GM21529 (cell line): ENCODE results near the gene CD2.
"Not testable (repeated sequence)": the region's sequence is repeated elsewhere in the genome, so short reads cannot be mapped to it uniquely, and the experiment has no call there.

ENCODE experiments used
- ATAC-seq: cut with Tn5 transposase; IDR thresholded peaks from one replicate; pipeline ENCODE4 v1.9.1; 2021; ENCODE audit not compliant: unreplicated experiment

CD2 gene

GRCh38 chr1:116731439-116731838 is 22.8 kb upstream of the CD2 start:
- no peak for ATAC-seq

- ATAC-seq: no peak
Observed at GRCh38 chr1:116732726-116733125, 21.5 kb upstream of the CD2 start.

GRCh38 chr1:116733476-116734365 is 20.5 kb upstream of the CD2 start:
- no peak for ATAC-seq

GRCh38 chr1:116735246-116735645 is 19.0 kb upstream of the CD2 start:
- ATAC-seq: no peak

DNA sequence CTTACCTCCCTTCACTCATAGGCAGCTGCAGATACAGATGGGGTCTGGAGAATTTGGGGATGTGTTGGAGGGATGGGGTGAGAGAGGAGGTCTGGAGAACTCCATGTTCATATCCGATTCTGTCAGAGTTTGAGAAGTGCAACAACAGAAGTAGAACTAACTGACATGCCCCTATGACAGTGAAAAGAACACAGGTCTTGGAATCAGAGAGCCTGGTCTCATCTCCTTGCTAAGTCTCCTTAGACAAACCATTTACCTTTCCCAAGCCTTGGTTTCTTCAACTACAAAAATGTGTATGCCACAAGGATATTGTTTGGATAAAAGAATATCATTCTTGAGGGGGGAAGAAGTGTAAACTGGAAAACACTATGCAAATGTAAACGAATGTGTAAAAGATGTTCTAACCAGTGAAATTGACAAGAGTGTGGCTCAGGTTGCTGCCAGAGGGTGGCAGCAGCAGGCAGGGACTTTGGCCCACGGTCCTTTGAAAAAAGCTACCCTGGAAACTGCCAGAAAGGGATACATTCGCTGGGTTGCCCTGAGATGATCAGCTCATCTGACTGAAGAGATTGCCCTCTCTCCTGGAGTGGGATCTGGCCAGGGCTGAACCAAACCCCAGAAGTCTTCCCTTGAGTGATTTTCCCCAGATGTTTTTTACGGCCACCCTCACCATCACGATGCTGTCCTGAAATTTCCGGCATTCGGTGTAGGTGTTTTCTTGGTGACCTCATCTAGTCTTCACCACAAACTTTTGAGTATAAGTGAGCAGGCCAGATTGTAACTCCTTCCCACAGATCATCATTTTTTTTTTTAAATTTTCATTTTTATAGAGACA is 17.0 kb upstream of the CD2 start:
- peak; percentile 44 for ATAC-seq

DNA sequence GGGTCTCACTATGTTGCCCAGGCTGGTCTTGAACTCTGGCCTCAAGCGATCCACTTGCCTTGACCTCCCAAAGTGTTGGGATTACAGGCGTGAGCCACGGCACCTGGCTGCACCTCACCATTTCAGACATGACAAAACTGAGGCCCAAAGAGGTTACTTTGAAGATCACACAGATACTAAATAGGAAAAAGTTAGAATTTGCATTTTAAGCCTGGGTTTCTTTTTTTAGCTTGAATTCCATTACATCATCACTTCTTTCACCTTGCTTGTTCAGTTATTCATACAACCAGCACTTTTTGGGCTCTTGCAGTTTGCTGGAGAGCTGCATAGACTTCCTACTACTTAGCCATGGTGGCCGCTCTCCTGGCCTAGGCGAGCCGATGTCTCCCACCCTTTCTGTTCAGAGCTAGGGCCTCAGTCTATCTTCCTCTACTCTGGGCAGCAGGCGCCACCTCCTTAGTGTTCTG is 16.3 kb upstream of the CD2 start:
- peak; percentile 44 for ATAC-seq

DNA sequence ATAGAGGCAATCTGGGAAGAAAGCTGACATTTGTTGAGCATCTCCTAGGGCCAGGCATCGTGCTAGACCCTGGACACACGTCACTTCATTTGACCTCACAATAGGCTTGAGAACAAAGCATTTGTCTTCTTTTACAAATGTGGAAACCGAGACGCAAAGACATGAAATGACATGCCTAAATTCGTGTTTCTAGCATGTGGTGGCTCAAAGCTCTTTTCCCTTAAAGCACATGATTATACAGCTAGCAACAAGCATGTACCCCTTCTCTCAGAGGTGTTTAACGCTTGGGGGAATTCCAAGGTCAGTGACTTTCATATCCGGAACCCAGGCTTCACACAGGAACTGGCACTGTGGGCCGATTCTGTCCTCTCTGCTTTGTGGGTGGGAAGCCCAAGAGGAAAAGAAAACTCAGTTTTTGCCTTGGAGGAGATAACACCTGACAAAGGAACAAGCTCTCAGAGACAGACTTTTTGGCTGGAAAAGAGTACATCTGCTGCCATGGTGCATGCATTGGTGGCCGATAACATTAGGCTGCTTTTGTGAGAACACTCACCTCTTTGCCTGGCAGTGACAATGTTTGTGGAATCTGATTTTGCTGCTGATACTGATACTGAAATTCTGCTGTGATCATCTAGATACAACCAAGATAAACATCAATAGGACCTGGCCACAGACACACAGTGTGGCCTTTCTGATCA is 15.4 kb upstream of the CD2 start:
- ATAC-seq: peak; percentile 57

GRCh38 chr1:116739371-116740012 is 14.7 kb upstream of the CD2 start:
- ATAC-seq: no peak

GRCh38 chr1:116740296-116740695 is 13.9 kb upstream of the CD2 start:
- no peak for ATAC-seq

GRCh38 chr1:116740746-116741145 is 13.5 kb upstream of the CD2 start:
- no peak for ATAC-seq

DNA sequence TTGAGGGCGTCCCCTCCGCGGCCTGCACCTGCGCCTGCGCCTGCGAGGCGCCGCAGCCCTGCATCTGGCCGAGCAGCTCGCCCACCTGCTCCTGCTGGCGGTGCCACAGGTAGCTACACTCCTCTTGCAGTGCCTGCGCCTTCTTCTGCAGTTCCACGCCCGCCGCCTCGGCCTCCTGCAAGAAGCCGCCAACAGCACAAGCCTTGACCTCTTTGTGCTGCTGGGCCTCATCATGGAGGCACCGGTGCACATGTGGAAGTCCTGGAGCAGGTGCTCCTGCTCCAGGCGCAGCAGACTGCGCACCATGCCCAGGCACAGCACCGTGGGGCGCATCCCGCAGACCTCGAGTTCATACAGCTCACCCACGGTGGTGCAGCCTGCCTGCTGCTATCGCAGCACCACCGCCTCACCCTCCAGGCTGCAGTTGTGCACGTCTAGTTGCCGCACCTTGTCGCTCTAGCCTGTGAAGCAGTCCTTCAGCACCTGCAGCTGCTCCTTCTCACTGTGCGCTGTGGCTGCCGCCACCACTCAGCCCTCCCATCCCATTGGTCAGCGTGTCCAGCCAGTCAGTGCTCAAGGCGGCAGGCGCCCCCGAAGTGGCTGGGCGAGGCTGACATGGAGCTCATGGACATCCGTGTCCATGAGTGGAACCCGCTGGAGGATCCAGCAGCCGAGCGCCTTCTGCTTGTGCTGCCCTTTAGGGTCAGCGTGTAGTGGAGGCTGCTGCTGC is 12.2 kb upstream of the CD2 start:
- ATAC-seq: no peak

- ATAC-seq: no peak
Observed at GRCh38 chr1:116743535-116743934, 10.7 kb upstream of the CD2 start.

DNA sequence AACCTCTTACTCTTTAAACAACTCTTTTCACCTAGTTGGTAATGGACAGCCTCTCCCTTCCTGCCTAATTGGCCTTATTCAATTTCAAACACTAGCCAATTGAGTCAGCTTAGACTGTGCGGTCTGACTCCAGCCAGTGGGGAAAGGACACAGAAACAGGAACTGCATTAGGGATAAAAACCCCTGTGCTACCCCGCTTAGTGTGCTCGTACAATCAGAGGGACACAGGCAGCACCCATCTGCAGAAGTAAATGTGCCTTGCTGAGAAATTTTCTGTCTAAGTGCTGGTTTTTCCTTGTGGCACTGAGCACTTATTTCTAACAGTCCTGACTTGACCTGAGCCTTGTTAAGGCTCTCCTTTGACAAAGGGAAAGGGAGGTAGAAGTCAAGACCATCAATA is 6.0 kb upstream of the CD2 start:
- ATAC-seq: no peak

DNA sequence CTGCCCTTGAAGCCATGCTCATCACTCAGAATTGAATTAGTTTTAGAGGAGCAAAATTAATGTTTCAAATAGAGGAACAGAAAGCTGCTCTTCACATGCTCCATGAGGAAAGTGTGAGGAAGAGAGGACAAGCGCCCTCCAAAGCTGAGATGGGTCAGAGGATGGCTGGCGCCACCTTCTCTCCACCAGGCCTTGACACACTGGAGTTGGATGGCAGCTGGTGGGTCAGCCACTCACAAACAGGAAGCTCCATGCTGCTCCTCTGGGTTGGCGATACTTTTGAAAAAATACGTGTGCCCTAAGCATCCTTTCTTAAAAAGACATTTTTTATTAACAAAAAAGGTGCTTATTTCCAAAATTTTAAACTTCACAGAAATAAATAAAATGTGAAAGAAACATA is 3.1 kb upstream of the CD2 start:
- no peak for ATAC-seq

DNA sequence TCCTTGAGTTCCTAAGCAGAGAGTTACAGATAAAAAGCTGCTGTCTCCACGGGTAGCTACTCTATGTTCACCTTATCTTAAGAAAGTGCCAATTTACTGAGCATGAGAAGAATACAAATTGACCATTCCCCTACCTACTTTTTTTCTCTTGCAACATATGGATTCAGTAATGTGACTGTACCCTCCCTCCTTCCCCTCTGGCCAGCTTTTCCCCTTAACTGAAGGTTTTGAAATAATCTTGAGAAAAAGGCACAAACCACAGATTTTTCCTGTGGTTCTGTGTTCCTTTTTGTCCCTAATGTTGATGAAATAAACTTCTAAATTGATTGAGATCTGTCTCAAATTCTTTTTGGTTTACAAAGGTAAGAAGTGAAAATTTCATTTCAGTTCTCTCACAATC is 2.6 kb upstream of the CD2 start:
- no peak for ATAC-seq

- no peak for ATAC-seq
Observed at GRCh38 chr1:116753312-116753711, 918 bp upstream of the CD2 start.

DNA sequence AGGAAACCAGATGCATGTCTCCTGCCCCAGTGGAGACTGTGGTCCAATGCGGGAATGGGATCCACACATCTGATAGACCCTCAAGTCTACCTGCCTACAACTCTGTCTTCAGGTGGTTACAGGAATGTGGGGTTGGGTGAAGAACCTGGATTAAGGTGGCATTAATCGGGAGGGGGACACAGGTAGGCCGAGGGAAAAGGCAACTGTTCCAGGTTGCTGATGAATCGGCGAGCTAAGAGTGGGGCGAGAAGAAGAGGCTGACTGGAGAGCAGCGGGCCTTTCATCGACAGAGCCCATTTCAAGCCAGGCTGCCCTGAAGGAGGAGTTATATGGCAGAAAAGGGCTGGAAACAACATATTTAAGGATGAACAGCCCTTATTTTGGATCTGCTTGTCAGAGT is 836 bp downstream of the CD2 start:
- no peak for ATAC-seq

- no peak for ATAC-seq
Observed at GRCh38 chr1:116755681-116756080, 1.5 kb downstream of the CD2 start.

DNA sequence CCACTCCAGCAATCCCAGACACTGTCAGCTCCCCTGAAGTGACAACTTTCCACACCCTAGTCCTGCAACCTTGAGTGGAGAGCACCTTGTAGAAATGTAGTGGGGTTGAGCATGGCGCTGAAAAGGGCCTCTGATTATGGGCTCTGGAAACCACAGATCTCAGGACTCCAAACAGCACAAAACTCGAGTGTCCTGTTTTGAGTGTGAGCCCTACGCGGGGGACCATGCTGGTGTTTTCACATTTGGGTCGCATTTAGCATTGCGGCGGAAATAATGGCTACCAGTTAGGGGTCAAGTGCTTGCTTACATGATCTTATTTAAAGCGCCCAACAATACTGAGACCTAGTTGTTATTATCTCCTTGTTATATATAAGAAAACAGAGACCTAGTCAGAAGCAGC is 1.9 kb downstream of the CD2 start:
- not testable (repeated sequence) for ATAC-seq

GRCh38 chr1:116758456-116758815 is 4.2 kb downstream of the CD2 start:
- ATAC-seq: not testable (repeated sequence)
